GM18873 (cell line): Measurements from ENCODE around the gene CNNM3.

Experiments
- ATAC-seq: cut with Tn5 transposase; IDR thresholded peaks from one replicate; pipeline ENCODE4 v1.9.1; 2021; ENCODE audit warnings: mild to moderate bottlenecking, moderate library complexity, moderate number of reproducible peaks; ENCODE audit not compliant: unreplicated experiment, low FRiP score

Gene CNNM3

GRCh38 chr2:96816836-96817702 lies 1.0 kb downstream of the CNNM3 start:
- peak; percentile 3 for ATAC-seq

DNA sequence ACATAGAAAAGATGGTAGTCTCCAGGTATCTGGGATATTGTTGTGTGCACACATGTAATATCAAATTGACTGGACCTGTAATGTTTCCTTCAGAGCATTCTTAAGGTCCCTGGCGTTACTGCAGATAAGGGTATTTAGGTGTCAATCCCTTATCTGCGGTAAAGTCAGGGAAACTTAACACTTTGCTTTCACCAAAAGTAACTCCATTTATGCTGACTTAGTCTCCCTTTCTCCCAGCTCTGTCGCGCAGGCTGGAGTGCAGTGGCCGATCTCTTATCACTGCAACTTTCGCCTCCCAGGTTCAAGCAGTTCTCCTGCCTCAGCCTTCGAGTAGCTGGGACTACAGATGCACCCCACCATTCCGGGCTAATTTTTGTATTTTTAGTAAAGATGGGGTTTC lies 1.8 kb downstream of the CNNM3 start:
- no peak for ATAC-seq

DNA sequence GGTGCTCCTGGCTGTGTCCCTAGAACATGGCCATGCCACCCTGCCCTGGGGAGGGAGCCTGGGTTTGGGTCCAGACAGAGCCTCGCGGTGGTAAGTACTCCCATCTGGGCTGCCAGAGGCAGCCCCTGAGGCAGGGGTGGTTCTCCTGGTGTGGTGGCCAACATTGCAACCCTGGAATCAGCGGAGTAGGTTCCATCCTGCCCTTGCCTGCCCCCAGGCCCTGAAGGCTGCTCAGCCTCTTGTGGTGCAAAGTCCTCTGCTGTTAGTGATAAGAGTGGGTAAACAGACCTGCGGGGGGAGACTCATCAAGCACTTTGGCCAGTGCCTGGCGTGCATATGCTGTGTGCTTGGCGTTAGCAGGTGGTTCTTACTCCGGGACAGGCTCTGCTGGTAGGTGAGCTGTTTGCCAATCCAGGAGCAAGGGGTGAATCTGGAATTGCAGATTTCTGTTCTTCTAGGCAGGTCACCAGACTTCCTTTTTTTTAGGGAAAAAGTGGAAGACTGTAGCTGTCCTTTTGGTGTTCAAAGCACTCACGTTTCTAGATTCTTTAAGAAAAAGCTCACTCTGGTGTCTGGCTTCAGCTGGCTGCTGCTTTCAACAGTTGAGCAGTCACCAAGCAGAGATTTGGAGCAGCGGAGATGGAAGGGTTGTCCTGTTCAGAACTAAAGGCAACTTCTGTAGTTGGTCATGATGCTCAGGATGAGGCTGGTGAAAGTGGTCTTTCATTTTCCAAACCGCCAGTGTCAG lies 3.2 kb downstream of the CNNM3 start:
- no peak for ATAC-seq

- ATAC-seq = no peak
Observed at GRCh38 chr2:96819876-96820511, 3.9 kb downstream of the CNNM3 start.

DNA sequence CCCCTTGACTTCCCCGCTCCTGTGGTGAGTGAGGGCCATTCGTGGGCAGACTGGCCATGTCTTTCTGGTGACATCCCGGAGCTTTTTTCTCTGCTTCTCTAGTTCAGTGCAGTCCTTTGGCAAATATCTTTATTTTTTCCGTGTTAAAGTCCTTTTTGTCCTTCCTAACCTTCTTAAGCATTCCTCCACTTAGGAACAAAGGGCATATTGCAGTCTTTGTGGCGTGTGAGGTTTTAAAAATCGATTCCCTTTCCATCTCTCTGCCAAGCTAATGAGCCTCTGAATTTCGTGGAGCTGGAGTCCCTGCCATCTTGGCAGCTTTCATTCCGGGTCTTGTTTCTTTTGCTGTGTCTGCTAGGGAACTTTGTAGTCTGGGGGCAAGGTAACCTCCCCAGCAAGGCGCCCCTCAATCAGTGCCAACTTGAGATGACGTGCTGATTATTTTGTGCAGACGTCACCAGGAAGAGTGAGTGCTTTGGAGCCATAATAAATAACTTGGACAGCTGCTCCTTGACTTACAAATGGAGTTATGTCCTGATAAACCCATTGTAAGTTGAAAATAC lies 5.1 kb downstream of the CNNM3 start:
- no peak for ATAC-seq

DNA sequence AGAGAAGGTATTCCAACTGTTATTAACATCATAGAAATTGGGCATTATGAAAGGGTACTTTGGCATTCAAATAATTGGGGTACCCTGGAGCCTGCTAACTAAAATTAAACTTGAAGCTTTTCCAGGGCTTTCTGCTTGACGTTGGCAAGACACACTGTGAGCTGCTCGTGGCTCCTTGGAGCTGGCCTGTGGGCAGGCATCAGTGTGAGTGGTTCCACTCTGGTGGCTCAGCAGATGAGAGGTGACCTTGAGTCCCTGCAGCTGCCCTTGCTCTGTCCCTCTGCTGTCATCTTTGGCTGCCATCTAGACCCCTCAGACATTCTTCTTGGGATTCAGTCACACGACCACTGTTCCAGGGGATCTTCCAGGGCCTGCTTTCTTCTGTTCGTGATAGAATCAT lies 6.7 kb downstream of the CNNM3 start:
- no peak for ATAC-seq

DNA sequence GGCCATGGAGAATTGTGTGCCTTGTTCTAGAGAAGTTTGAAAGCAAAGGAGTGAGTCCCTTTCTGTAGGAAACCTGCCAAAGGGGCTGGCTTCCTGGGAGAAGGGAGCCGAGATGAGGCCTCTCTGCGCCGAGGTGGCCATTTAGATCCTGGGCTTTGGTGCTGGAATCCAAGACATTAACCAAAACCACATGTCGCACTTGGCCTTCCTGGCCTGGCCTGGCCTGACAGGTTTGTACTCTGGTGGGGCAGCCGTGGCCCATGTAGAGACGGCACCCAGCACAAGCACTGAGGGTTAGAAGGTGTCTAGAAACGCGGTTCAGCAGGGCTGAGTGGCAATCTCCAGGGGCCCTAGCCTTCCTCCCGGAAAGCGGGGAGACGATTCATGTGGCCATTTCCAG lies 7.1 kb downstream of the CNNM3 start:
- ATAC-seq = no peak

DNA sequence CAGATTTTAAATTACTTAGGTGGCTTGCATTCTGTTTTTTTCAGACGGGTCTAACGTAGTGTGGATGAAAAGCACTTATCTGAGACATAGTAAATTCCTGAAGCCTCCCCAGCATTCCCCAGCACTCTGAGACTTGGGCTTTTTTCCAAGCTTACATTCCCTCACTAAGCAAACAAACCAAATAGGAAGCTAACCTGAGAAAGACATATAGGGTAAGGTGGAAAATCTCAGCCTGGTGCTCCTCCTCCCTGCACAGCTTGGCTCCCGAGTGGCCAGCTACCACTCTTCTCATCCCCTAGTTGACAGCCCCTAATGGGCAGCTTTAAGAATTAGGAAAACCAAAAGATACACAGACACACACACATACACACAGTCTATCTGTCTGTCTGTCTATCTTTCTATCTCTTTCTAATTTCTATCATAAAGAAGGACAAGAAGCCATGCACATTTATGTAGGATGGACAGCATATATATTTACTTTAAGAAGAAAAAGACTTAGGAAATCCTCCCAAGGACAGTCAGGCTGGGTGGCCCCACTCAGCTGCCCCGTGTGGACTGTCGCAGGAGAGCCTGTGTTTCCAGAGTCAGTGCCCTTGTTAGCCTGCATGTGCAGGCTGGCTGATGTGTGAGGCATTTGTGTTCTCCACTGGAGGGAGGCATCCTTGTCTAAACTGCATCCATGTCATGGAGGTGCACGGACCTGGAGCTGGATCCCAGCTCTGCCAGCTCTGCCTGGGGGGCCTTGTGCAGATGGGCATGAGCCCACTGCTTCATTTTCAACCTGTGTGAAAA lies 8.2 kb downstream of the CNNM3 start:
- no peak for ATAC-seq

DNA sequence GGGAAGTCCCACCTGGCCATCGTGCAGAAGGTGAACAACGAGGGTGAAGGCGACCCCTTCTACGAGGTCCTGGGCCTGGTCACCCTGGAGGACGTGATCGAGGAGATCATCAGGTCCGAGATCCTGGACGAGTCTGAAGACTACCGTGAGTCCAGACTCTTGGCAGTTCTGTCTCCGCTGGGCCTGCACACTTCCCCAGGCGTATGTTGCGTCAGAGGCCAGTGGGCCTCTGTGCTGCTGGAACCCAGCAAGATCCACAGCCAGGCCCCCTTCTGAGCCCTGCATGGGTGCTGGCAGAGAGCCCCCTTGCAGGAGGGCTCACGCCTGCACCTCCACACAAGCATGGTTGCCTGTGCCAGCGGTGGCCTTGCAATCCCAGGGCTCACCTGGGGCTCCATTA lies 9.0 kb downstream of the CNNM3 start:
- ATAC-seq = no peak

GRCh38 chr2:96826546-96827278 lies 10.6 kb downstream of the CNNM3 start:
- no peak for ATAC-seq

DNA sequence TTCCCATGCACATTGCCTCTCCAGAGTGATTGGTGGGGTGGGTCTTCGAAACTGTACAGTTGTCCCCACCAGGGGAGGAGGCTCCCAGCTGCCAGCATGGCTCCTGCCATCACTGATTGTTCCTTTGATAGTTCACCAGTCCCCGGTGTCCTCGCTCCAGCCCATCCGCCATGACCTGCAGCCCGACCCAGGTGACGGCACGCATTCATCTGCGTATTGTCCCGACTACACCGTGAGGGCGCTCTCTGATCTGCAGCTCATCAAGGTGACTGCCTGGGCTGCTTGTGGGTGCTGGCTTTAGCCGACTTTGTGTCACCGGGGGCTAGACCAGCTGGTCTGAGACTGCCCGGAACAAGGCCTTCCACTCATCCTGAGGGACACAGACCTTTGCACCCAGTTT lies 12.4 kb downstream of the CNNM3 start:
- ATAC-seq = no peak

DNA sequence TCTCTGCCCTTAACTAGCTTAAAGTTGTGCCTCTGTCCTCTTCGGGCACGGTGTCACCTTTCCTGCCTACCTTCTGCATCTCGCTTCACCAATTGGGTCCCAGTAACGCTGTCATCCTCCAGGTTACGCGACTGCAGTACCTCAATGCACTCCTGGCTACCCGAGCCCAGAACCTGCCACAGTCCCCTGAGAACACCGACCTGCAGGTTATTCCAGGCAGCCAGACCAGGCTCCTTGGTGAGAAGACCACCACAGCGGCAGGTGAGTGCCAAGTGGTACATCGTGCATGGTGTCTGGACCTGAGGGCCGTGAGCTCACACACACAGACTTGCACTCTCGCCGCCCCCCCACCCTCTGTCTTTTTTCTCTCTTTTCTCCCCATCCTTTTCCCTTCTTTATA lies 12.8 kb downstream of the CNNM3 start:
- ATAC-seq = no peak

GRCh38 chr2:96830044-96830562 lies 14.0 kb downstream of the CNNM3 start:
- ATAC-seq = no peak

GRCh38 chr2:96831679-96832078 lies 15.6 kb downstream of the CNNM3 start:
- ATAC-seq = no peak

DNA sequence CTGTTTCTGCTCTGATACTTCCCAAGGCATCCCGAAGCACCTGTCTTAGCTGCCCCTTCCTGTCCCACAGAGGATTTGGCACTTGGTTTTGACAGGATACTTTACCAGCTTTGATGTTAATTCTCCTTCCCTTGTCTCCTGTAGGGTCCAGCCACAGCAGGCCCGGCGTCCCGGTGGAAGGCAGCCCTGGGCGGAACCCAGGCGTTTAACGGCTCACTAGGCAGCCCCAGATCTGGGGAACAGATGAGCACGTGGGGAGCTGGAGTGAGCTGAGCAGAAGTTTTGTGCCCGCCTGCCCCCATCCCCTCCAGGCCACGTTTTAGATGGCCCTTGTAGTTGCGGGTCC lies 16.3 kb downstream of the CNNM3 start:
- no peak for ATAC-seq

GRCh38 chr2:96832754-96833507 lies 16.9 kb downstream of the CNNM3 start:
- no peak for ATAC-seq

DNA sequence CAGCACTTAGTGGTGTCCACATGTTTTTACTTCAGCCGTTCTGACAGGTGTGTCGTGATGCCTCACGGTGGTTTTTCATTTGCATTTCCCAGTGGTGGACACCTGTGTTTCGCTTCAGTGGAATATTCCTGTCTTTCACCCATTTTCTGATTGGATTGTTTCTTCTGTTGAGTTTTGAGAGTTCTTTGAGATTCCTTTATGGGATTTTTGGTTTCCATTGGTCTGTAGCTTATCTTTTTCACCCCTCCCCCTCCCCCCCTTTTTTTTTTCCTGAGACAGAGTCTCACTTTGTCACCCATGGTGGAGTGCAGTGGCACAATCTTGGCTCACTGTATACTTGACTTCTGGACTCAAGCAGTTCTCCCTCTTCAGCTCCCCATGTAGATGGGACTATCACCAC lies 19.8 kb downstream of the CNNM3 start:
- no peak for ATAC-seq

- ATAC-seq = no peak
Observed at GRCh38 chr2:96837575-96837974, 21.5 kb downstream of the CNNM3 start.
